Fibroblast of lung (primary cell): ENCODE data around the gene ZNF747. TPM values are rescaled to one million over a fixed set of nuclear protein-coding genes. Genes with fewer than 3 reads are reported as not detected.

Experiments
- DNase-seq, 2 donors: peaks; one replicate each; pipeline versions ENCODE4 v3.0.0 to v3.0.0-alpha.2; 2010; ENCODE audit warnings: low read depth in 2 of 2
- H2AFZ ChIP-seq: 2 replicates; pipeline ENCODE4 v1.5.1; 2012; ENCODE audit warnings: low read length, control low read depth, inconsistent platforms
- H3K27ac ChIP-seq: 2 replicates; pipeline ENCODE4 v1.5.1; 2011; ENCODE audit warnings: low read length, control low read depth; ENCODE audit not compliant: insufficient read depth
- H3K27me3 ChIP-seq: 2 replicates; pipeline ENCODE4 v1.5.1; 2011; ENCODE audit warnings: mild to moderate bottlenecking, low read length; ENCODE audit not compliant: control insufficient read depth, insufficient read depth
- H3K36me3 ChIP-seq: 2 replicates; pipeline ENCODE4 v1.5.1; 2011; ENCODE audit warnings: low read length; ENCODE audit not compliant: control insufficient read depth, insufficient read depth
- H3K4me1 ChIP-seq: 2 replicates; pipeline ENCODE4 v1.5.1; 2011; ENCODE audit warnings: low read length; ENCODE audit not compliant: control insufficient read depth, insufficient read depth; ENCODE audit errors: extremely low read depth
- H3K4me2 ChIP-seq: 2 replicates; pipeline ENCODE4 v1.5.1; 2011; ENCODE audit warnings: low read length, control low read depth; ENCODE audit not compliant: insufficient read depth; ENCODE audit errors: extremely low read depth
- H3K4me3 ChIP-seq, 4 experiments: fragments of 200-600 bp in 1 of 4; sonication (generic) in 1 of 4; replicated peaks in 1 of 4; 2 replicates each; pipeline ENCODE4 v1.5.1; 2011 to 2016; ENCODE audit warnings: low read length in 4 of 4, low read depth in 3 of 4, mild to moderate bottlenecking in 3 of 4, control low read depth in 2 of 4, inconsistent platforms in 1 of 4, mixed read lengths in 1 of 4; ENCODE audit not compliant: insufficient read depth in 1 of 4; ENCODE audit errors: control extremely low read depth in 1 of 4
- H3K79me2 ChIP-seq: 2 replicates; pipeline ENCODE4 v1.5.1; 2012; ENCODE audit warnings: mild to moderate bottlenecking, low read length, inconsistent platforms; ENCODE audit not compliant: control insufficient read depth, insufficient read depth
- H3K9ac ChIP-seq: 2 replicates; pipeline ENCODE4 v1.5.1; 2011; ENCODE audit warnings: mild to moderate bottlenecking, low read length, control low read depth; ENCODE audit not compliant: insufficient read depth
- H3K9me3 ChIP-seq: 2 replicates; pipeline ENCODE4 v1.5.1; 2012; ENCODE audit warnings: low read depth, low read length; ENCODE audit not compliant: control insufficient read depth, insufficient read depth
- H4K20me1 ChIP-seq: 2 replicates; pipeline ENCODE4 v1.5.1; 2011; ENCODE audit warnings: low read length; ENCODE audit not compliant: control insufficient read depth, insufficient read depth; ENCODE audit errors: extremely low read depth
- EZH2 ChIP-seq: IDR thresholded peaks from 2 replicates; pipeline ENCODE4 v1.5.1; 2012; ENCODE audit warnings: low read length, control low read depth, mild to moderate bottlenecking; ENCODE audit errors: missing control alignments
- polyA plus RNA-seq, 2 donors: library from polyadenylated mRNA; depleted of rRNA in 1 of 2; stranded (reverse) in 1 of 2; unstranded in 1 of 2; fragments of >200 nt; gene quantifications; 2 replicates each; pipeline ENCODE4 v1.2.1, GENCODE V29; 2011 to 2012; ENCODE audit warnings: missing spikeins in 1 of 2
- total RNA-seq: library from RNA; depleted of rRNA; stranded (reverse); fragments of >200 nt; gene quantifications from 2 replicates; pipeline ENCODE4 v1.2.1, GENCODE V29; 2014
- TF ChIP-seq, protein P1 (sequence below), 2 donors: IDR thresholded peaks in 1 of 2; conservative IDR thresholded peaks in 1 of 2; 1 replicate in 1 of 2; 2 replicates in 1 of 2; pipeline ENCODE4 v1.5.1; 2011 to 2012; ENCODE audit warnings: low read length in 2 of 2, control low read depth in 1 of 2, inconsistent platforms in 1 of 2, low read depth in 1 of 2, mild to moderate bottlenecking in 1 of 2

The ZNF747 gene
- total and polyA plus RNA-seq, 2 donors (not counting 1 experiment from before 2014, with no cell fraction given), result 4.4 to 10.6 TPM

DNA sequence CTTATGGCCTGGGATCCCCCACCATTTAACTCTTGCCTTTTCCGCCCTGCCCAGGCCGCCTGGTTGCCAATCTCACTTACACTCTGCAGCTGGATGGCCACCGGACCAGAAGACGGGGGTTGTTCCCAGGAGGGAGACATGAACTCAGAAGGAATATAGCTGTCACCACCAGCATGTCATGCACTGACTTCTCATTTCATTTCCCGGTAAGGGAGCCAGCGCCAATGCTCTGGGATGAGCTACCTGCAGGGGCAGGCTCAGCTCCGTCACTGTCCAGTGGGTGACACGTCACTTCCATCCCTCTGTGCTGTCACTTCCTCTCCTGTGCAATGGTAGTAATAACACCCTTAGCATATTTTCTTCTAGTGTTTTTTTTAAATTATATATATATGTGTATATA is 35.4 kb downstream of the ZNF747 start:
- Histone ChIP-seq H3K4me3 (no peak overlapping the region), H3K27ac (no peak overlapping the region), H3K4me1 (no peaks in the 10 kb centered on the region), H3K4me2 (no peak overlapping the region), H4K20me1 (no peaks in the 10 kb centered on the region), H2AFZ (peak overlapping the region; percentile 17), H3K27me3 (no peaks in the 10 kb centered on the region), H3K9me3 (no peaks in the 10 kb centered on the region), H3K79me2 (no peaks in the 10 kb centered on the region), H3K36me3 (no peaks in the 10 kb centered on the region), H3K9ac (no peak overlapping the region)
- DNase-seq, result no peak
- TF ChIP-seq, protein P1, sequence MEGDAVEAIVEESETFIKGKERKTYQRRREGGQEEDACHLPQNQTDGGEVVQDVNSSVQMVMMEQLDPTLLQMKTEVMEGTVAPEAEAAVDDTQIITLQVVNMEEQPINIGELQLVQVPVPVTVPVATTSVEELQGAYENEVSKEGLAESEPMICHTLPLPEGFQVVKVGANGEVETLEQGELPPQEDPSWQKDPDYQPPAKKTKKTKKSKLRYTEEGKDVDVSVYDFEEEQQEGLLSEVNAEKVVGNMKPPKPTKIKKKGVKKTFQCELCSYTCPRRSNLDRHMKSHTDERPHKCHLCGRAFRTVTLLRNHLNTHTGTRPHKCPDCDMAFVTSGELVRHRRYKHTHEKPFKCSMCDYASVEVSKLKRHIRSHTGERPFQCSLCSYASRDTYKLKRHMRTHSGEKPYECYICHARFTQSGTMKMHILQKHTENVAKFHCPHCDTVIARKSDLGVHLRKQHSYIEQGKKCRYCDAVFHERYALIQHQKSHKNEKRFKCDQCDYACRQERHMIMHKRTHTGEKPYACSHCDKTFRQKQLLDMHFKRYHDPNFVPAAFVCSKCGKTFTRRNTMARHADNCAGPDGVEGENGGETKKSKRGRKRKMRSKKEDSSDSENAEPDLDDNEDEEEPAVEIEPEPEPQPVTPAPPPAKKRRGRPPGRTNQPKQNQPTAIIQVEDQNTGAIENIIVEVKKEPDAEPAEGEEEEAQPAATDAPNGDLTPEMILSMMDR (conservative IDR thresholded peaks at IDR 0.05 in 1 of 2, IDR thresholded peaks at IDR 0.05 in 1 of 2; ENCODE audit: low read depth in 1 of 2, low read length in 2 of 2), result no peak
- TF ChIP-seq EZH2, result no peak

DNA sequence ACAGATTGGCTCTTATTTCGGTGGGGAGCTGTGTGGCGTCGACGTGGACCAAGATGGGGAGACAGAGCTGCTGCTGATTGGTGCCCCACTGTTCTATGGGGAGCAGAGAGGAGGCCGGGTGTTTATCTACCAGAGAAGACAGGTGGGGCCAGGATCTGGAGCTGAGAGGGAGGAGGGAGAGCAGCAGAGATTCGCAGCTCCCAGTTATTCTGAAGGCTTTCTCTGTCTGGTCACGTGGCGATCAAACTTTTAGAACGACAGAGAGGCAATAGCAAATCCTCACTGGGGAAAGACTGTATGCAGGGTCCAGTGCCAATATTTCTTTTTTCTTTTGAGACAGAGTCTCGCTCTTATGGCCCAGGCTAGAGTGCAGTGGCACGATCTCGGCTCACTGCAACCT is 39.9 kb downstream of the ZNF747 start:
- H3K79me2 ChIP-seq, result no peaks in the 10 kb centered on the region
- peaks cover 3% of the 10 kb centered on the region for H3K27me3 ChIP-seq
- peaks cover 3% of the 10 kb centered on the region for H3K4me1 ChIP-seq
- H3K4me2 ChIP-seq, result no peak overlapping the region
- no peaks in the 10 kb centered on the region for H3K36me3 ChIP-seq
- no peaks in the 10 kb centered on the region for H4K20me1 ChIP-seq
- H3K27ac ChIP-seq, result no peak overlapping the region
- H3K9me3 ChIP-seq, result no peaks in the 10 kb centered on the region
- no peak overlapping the region for H3K4me3 ChIP-seq
- no peak for TF ChIP-seq EZH2
- TF ChIP-seq, protein P1 (conservative IDR thresholded peaks at IDR 0.05 in 1 of 2, IDR thresholded peaks at IDR 0.05 in 1 of 2; ENCODE audit: low read depth in 1 of 2, low read length in 2 of 2), result no peak
- no peak overlapping the region for H2AFZ ChIP-seq
- no peak overlapping the region for H3K9ac ChIP-seq
- no peak for DNase-seq

DNA sequence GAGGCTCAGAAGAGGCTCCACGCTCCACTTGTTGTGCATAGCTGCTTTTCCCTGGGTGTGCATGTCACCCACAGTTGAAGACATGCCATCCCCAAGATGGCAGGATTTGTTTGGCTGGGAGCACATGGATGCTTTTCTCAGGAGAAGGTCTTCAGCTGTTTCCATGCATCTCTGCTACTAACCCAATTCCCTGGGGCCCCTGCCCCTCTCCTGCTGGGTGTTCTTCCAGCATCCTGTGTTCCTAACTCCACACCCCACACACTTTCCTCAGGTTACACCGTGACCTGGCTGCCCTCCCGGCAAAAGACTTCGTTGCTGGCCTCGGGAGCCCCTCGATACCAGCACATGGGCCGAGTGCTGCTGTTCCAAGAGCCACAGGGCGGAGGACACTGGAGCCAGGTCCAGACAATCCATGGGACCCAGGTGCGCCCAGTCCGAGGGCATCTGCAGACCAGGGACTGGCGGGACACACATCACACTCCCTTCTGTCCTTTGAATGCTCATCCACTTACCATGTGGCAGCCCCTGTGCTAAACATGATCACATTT is 40.6 kb downstream of the ZNF747 start:
- H3K27ac ChIP-seq, result no peak overlapping the region
- no peaks in the 10 kb centered on the region for H3K9me3 ChIP-seq
- H3K4me1 ChIP-seq, result peaks cover 3% of the 10 kb centered on the region
- no peak overlapping the region for H2AFZ ChIP-seq
- TF ChIP-seq, protein P1 (conservative IDR thresholded peaks at IDR 0.05 in 1 of 2, IDR thresholded peaks at IDR 0.05 in 1 of 2; ENCODE audit: low read depth in 1 of 2, low read length in 2 of 2), result no peak
- TF ChIP-seq EZH2, result no peak
- H3K79me2 ChIP-seq, result no peaks in the 10 kb centered on the region
- DNase-seq, result no peak
- H3K4me3 ChIP-seq, result no peak overlapping the region
- no peak overlapping the region for H3K9ac ChIP-seq
- H3K4me2 ChIP-seq, result no peak overlapping the region
- H4K20me1 ChIP-seq, result no peaks in the 10 kb centered on the region
- H3K27me3 ChIP-seq, result peaks cover 3% of the 10 kb centered on the region
- no peaks in the 10 kb centered on the region for H3K36me3 ChIP-seq
